Measurements from ENCODE around the gene DIO3.
"Not testable (repeated sequence)": the region's sequence is repeated elsewhere in the genome, so short reads cannot be mapped to it uniquely, and the experiment has no call there.

Gene DIO3

GRCh38 chr14:101564444-101564776 is 3.1 kb downstream of the DIO3 start:
- Histone ChIP-seq H3K4me3 (no peak overlapping the region), H3K27ac (no peak overlapping the region)
- TF ChIP-seq, protein P1, sequence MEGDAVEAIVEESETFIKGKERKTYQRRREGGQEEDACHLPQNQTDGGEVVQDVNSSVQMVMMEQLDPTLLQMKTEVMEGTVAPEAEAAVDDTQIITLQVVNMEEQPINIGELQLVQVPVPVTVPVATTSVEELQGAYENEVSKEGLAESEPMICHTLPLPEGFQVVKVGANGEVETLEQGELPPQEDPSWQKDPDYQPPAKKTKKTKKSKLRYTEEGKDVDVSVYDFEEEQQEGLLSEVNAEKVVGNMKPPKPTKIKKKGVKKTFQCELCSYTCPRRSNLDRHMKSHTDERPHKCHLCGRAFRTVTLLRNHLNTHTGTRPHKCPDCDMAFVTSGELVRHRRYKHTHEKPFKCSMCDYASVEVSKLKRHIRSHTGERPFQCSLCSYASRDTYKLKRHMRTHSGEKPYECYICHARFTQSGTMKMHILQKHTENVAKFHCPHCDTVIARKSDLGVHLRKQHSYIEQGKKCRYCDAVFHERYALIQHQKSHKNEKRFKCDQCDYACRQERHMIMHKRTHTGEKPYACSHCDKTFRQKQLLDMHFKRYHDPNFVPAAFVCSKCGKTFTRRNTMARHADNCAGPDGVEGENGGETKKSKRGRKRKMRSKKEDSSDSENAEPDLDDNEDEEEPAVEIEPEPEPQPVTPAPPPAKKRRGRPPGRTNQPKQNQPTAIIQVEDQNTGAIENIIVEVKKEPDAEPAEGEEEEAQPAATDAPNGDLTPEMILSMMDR (IDR thresholded peaks at IDR 0.05): no peak
- no peak for DNase-seq (ENCODE audit: low spot score)

DNA sequence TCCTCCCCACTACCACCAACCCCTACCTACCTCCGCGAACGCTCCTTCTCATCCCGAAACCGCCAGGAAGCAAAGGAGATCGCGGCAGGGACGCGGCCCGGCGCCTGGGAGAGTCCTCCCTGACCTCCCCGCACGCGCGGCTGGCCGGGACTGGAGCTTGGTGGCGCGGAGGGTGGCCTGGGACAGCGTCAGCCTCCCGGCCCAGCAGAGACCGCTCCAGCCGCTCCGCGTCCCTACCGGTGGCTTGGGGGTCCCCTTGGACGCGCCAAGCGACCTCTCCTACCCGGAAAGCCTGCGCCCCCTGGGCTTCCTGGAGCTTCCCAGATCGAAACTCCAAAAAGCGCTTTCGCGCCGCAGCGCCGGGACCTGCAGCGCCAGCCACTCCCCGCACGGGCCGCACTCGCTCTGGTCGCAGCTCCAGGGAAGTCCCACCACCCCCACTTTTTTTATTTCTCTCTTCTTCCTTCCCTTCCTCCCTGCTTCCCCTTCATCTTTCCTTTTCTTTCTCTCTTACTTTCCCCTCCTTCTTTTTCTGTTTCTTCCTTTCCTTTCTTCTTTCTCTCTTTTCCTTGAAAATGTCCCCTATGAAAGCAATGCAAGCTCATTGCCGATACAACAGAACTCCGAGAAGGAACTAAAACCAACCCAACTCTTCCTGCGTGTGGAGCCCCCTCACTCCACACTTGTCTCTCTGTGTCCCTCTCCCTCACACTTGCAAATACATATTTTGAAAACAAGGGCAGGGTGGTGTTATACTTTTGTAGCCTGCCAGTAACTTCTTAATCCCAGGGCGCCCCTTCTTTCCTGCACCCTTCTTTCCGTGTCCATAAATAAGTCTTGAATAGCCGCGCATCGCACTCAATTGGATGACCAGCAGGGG is 3.8 kb downstream of the DIO3 start:
- no peak for DNase-seq (ENCODE audit: low spot score)
- Histone ChIP-seq H3K27ac (no peak overlapping the region), H3K4me3 (peak overlapping the region; percentile 31)
- TF ChIP-seq, protein P1 (IDR thresholded peaks at IDR 0.05): no peak

- TF ChIP-seq, protein P1 (IDR thresholded peaks at IDR 0.05): no peak
- DNase-seq (ENCODE audit: low spot score): no peak
- Histone ChIP-seq H3K27ac (no peak overlapping the region), H3K4me3 (no peak overlapping the region)
Observed at GRCh38 chr14:101567252-101567651, 6.0 kb downstream of the DIO3 start.

GRCh38 chr14:101571004-101571403 is 9.7 kb downstream of the DIO3 start:
- no peak for DNase-seq (ENCODE audit: low spot score)
- H3K4me3 ChIP-seq: no peak overlapping the region
- TF ChIP-seq, protein P1 (IDR thresholded peaks at IDR 0.05): no peak

GRCh38 chr14:101572526-101572925 is 11.2 kb downstream of the DIO3 start:
- H3K27ac ChIP-seq; H3K4me3 ChIP-seq; DNase-seq (ENCODE audit: low spot score): not testable (repeated sequence)

More at GRCh38 chr14:101571004-101571403, 9.7 kb downstream of the DIO3 start:
- H3K27ac ChIP-seq: no peak overlapping the region

- no peak for DNase-seq (ENCODE audit: low spot score)
- Histone ChIP-seq H3K4me3 (no peak overlapping the region), H3K27ac (no peak overlapping the region)
- TF ChIP-seq, protein P1 (IDR thresholded peaks at IDR 0.05): no peak
Observed at GRCh38 chr14:101573289-101573688, 12.0 kb downstream of the DIO3 start.

DNA sequence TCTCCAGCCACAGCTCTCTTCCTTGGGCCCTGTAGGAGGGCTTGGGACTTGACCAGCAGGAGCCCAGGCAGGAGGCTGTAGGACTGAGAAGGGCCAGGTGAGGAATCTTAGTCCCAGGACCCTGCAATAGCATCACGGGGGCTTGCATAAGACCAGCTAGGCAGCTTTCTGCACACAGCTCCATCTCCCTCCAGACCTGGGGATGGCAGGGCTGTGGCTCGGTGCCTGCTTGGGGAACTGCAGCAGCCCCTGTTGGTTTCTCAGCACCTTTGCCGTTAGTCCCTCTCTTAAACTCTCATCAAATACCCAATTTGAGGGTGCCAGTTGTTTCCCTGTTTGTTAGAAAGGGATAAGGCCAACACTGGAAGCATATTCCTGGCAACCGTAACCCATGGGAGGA is 14.3 kb downstream of the DIO3 start:
- no peak for DNase-seq (ENCODE audit: low spot score)
- H3K4me3 ChIP-seq: no peak overlapping the region
- H3K27ac ChIP-seq: no peak overlapping the region
- TF ChIP-seq, protein P1 (IDR thresholded peaks at IDR 0.05): no peak
